ENCODE measurements around the gene LINC01488.
A peak's percentile ranks its signal among the peaks of the same experiment; 100 is the strongest.

The LINC01488 gene

DNA sequence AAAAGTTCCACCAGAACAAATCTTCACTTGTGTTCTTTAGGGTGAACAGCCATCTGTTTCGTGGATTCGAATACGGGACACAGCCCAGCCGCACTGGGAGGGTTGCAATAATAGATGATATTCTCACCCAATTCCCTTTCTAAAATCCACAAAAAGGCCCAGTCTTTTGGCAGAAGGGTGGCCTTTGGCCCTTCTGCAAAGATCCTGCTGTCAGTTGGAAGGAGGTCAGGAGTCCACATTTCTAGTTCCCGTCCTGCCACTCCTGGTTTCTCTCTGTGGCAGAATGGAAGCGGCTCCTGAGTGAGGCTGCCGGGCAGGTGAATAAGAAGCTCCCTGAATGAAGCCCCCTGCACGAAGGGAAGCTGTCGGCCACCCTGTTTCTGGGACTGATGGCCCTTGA lies 11.2 kb upstream of the LINC01488 start:
- no peak for DNase-seq (ENCODE audit: low read depth)
- H3K4me3 ChIP-seq (ENCODE audit: low read length) = no peak overlapping the region

GRCh38 chr11:69470793-69471728 lies 10.4 kb upstream of the LINC01488 start:
- H3K4me3 ChIP-seq (ENCODE audit: low read length) = no peak overlapping the region
- no peak for TF ChIP-seq CTCF (conservative IDR thresholded peaks at IDR 0.05; ENCODE audit: low read length)
- DNase-seq (ENCODE audit: low read depth) = peak; percentile 18

More for the DNA sequence above, 11.2 kb upstream of the LINC01488 start:
- no peak for TF ChIP-seq CTCF (conservative IDR thresholded peaks at IDR 0.05; ENCODE audit: low read length)

DNA sequence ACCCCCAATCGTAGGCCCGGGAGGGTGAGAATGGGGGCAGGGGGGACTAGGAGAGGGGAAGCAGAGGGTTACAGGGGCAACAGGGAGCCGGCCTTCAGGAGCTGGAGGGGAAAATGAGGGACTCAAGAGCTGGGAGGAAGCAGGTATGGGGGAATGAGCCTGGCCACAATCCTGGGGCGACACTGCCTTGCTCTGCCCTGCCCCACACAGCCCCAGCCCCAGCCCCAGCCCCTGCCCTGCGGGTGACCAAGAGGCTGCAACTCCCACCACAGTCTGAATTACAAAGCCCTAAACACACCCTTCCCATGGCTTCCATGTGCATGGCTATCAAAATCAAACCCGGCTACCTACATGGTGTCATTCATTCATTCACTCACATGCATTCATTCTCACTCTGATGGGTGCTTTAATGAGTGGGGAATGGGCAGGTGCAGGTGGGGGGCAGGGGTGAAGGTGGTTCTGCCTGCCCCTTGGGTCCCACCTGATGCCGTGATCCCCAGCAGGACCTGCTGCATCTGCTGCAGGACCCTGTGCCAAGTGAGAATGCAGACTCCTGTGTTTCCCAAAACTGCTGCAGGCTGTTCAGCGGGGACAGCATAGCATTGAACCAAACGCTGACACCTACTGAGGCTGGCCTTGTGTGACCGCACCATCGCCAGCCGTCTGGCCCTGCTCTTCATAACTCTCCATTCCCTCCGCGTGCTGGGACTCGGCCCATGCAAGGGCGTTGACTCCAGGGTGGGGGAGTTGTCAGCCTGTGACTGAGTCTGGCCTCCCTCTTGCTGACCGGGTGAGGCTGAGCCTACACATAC lies 9.5 kb upstream of the LINC01488 start:
- TF ChIP-seq CTCF (conservative IDR thresholded peaks at IDR 0.05; ENCODE audit: low read length) = no peak
- H3K4me3 ChIP-seq (ENCODE audit: low read length) = no peak overlapping the region
- DNase-seq (ENCODE audit: low read depth) = no peak

DNA sequence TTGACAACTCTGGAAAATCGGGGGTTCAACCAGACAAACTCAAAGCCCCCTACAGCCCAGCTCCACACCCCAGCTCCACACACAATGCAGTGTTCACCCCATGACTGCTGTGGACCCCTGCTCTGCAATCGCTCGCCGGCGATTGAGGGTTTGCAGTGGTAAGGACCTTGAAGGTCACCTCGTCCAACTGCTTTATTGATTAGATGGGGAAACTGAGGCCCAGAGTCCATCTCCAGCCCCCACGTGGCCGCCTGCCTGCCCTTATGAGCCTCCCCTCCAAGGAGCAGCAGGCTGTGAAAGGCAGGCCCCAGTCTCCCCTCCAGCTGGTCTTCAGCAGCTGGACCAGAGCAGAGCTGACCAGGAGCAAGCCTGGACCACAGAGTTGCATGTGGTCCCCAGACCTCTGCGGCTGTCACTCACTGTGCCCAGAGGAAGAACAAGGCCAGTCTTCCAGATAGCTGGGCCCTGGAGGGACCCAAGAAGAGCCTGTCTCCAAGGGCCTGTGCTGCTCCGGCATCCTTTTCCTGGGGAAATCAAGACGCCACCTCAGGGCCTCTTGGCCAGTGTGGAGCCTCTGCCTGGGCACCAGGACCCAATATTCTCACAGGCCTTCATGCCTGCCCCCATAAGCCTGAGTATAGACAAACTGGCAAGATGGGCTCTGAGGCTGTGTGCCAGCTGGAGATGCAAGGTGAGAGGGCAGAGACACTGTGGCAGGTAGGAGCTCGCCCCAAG lies 8.8 kb upstream of the LINC01488 start:
- TF ChIP-seq CTCF (conservative IDR thresholded peaks at IDR 0.05; ENCODE audit: low read length) = no peak
- no peak overlapping the region for H3K4me3 ChIP-seq (ENCODE audit: low read length)

GRCh38 chr11:69473276-69473845 lies 8.1 kb upstream of the LINC01488 start:
- DNase-seq (ENCODE audit: low read depth) = no peak
- no peak for TF ChIP-seq CTCF (conservative IDR thresholded peaks at IDR 0.05; ENCODE audit: low read length)
- no peak overlapping the region for H3K4me3 ChIP-seq (ENCODE audit: low read length)

More for the DNA sequence above, 8.8 kb upstream of the LINC01488 start:
- no peak for DNase-seq (ENCODE audit: low read depth)

DNA sequence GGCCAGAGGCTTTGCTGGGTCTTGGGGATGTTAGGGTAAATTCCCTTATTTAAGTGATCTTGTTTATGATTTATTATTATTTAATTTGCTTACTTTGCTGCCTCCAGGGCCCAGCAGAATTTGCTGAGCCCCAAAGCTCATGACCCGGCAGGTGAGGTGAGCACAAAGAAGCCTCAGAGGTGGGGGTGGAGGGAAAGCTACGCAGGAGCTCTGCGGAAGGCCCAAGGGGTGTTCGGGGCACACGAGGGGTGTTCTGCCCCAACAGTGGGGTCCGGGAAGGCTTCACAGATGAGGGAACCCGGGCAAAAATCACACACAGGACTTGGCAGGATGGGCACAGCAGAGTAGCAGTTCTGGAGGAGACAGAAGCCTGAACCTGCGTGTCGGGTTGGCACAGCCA lies 6.7 kb upstream of the LINC01488 start:
- H3K4me3 ChIP-seq (ENCODE audit: low read length) = no peak overlapping the region
- no peak for TF ChIP-seq CTCF (conservative IDR thresholded peaks at IDR 0.05; ENCODE audit: low read length)
- DNase-seq (ENCODE audit: low read depth) = no peak
